Measurements from ENCODE around the gene CXCL5.

GRCh38 chr4:74016068-74016467 lies 17.6 kb upstream of the CXCL5 start:
- TF ChIP-seq CTCF (IDR thresholded peaks at IDR 0.05; ENCODE audit: low read depth, low read length) (no peak), POLR2A (IDR thresholded peaks at IDR 0.05; ENCODE audit: extremely low read depth, insufficient read length) (no peak), MAX (IDR thresholded peaks at IDR 0.05; ENCODE audit: low read depth, low read length) (no peak)
